HepG2 (cell line): Measurements from ENCODE around the gene ACAN. TPM values are rescaled to one million over a fixed set of nuclear protein-coding genes. Genes with fewer than 3 reads are reported as not detected.

ENCODE experiments used
- ATAC-seq: fragments of 200-7000 bp; cut with Tn5 transposase; 3 replicates; pipeline ENCODE4 v1.9.1; 2020; ENCODE audit warnings: mild to moderate bottlenecking, moderate library complexity
- BruUV-seq: library from RNA; stranded (reverse); fragments of 400-500 nt; replicated peaks from 2 replicates; lab custom pipeline; 2021; lab: Mats Ljungman, UMichigan
- CTCF ChIA-PET: fragments of 300-600 bp; formaldehyde crosslinking; extraction: SDS; loops from one replicate; lab custom pipeline; 2021; ENCODE audit warnings: low total read pairs, inconsistent platforms, low intra/inter-chr PET ratio; lab: Yijun Ruan, JAX
- POLR2A ChIA-PET: fragments of 350-600 bp; sonication (Branson Sonifier 250); formaldehyde crosslinking; loops from one replicate; lab custom pipeline; 2020; ENCODE audit warnings: antibody characterized with exemption, inconsistent platforms; lab: Yijun Ruan, JAX
- DNase-seq: peaks from one replicate; pipeline ENCODE4 v3.0.0-alpha.2; 2015; ENCODE audit warnings: low spot score
- FAIRE-seq: peaks from 3 replicates; lab custom pipeline; 2011; peaks lifted over from hg19 to GRCh38; lab: Jason Lieb, UNC
- H2AFZ ChIP-seq: one replicate; pipeline ENCODE4 v1.6.1; 2011; ENCODE audit warnings: low read length, inconsistent platforms
- H3K27ac ChIP-seq: fragments of 300-600 bp; 3 replicates; pipeline ENCODE4 v1.8.0; 2011; ENCODE audit warnings: mixed run types, mild to moderate bottlenecking, mixed read lengths, low read length, inconsistent platforms; ENCODE audit not compliant: insufficient read depth; ENCODE audit errors: extremely low read length
- H3K27me3 ChIP-seq, 2 experiments: fragments of 200-600 bp in 1 of 2; 2 replicates in 1 of 2; 3 replicates in 1 of 2; pipeline versions ENCODE4 v1.6.0 to v1.8.0; 2011; ENCODE audit warnings: low read length in 2 of 2, mild to moderate bottlenecking in 2 of 2, moderate library complexity in 2 of 2, inconsistent platforms in 1 of 2; ENCODE audit not compliant: insufficient read depth in 2 of 2, control insufficient read depth in 1 of 2
- H3K36me3 ChIP-seq, 2 experiments: fragments of 200-600 bp in 1 of 2; replicated peaks in 1 of 2; 2 replicates in 1 of 2; 3 replicates in 1 of 2; pipeline versions ENCODE4 v1.5.1 to v1.8.0; 2011; ENCODE audit warnings: low read length in 2 of 2, inconsistent platforms in 1 of 2; ENCODE audit not compliant: insufficient read depth in 2 of 2, control insufficient read depth in 1 of 2
- H3K4me1 ChIP-seq: 2 replicates; pipeline ENCODE4 v1.5.1; 2012; ENCODE audit warnings: low read length, inconsistent platforms; ENCODE audit not compliant: insufficient read depth
- H3K4me2 ChIP-seq: 2 replicates; pipeline ENCODE4 v1.6.0; 2011; ENCODE audit warnings: low read depth, low read length, inconsistent platforms
- H3K4me3 ChIP-seq, 3 experiments: fragments of 200-600 bp in 1 of 3; sonication (generic), shearing (Covaris generic) in 1 of 3; replicated peaks in 1 of 3; 2 replicates each; pipeline ENCODE4 v1.5.1; 2011 to 2016; ENCODE audit warnings: low read length in 3 of 3, inconsistent platforms in 2 of 3, low read depth in 2 of 3, mild to moderate bottlenecking in 2 of 3, control low read depth in 1 of 3, mixed read lengths in 1 of 3; ENCODE audit not compliant: insufficient read depth in 1 of 3
- H3K79me2 ChIP-seq: one replicate; pipeline ENCODE4 v1.6.1; 2011; ENCODE audit warnings: low read length, inconsistent platforms; ENCODE audit not compliant: insufficient read depth
- H3K9ac ChIP-seq: 2 replicates; pipeline ENCODE4 v1.6.0; 2011; ENCODE audit warnings: mild to moderate bottlenecking, low read depth, low read length, inconsistent platforms; ENCODE audit not compliant: insufficient read depth
- H3K9me3 ChIP-seq: 2 replicates; pipeline ENCODE4 v1.5.1; 2012; ENCODE audit warnings: mild to moderate bottlenecking, low read length
- H4K20me1 ChIP-seq: 2 replicates; pipeline ENCODE4 v1.6.0; 2011; ENCODE audit warnings: inconsistent platforms, mild to moderate bottlenecking, low read length, moderate library complexity; ENCODE audit not compliant: insufficient read depth
- ATRX ChIP-seq: sonication (generic); formaldehyde crosslinking; IDR thresholded peaks from 2 replicates; pipeline ENCODE4 v1.4.0; 2020; ENCODE audit warnings: missing genetic modification reagents, borderline replicate concordance
- CBX2 ChIP-seq, 2 experiments: fragments of 200-600 bp in 1 of 2; sonication (generic); formaldehyde crosslinking in 1 of 2; IDR thresholded peaks; 2 replicates each; pipeline versions ENCODE4 v1.7.0 to v1.8.1; 2018 to 2022; ENCODE audit warnings: low read depth in 2 of 2, low read length in 1 of 2, mild to moderate bottlenecking in 1 of 2, missing genetic modification reagents in 1 of 2
- DPF2 ChIP-seq: sonication (generic); formaldehyde crosslinking; IDR thresholded peaks from 2 replicates; pipeline ENCODE4 v1.4.0; 2020; ENCODE audit warnings: mild to moderate bottlenecking, low read depth, missing genetic modification reagents, borderline replicate concordance
- EHMT2 ChIP-seq: fragments of 200-600 bp; sonication (generic); IDR thresholded peaks from 2 replicates; pipeline ENCODE4 v1.7.0; 2017; ENCODE audit warnings: antibody characterized with exemption, low read depth, low read length, borderline replicate concordance
- GABPB1 ChIP-seq: IDR thresholded peaks from 2 replicates; pipeline ENCODE4 v1.6.1; 2016; ENCODE audit warnings: mild to moderate bottlenecking, missing genetic modification reagents, moderate library complexity, missing compliant biosample characterization
- JDP2 ChIP-seq: sonication (generic); formaldehyde crosslinking; IDR thresholded peaks from 2 replicates; pipeline ENCODE4 v1.8.1; 2022; ENCODE audit warnings: missing genetic modification reagents, borderline replicate concordance
- POLR2AphosphoS2 ChIP-seq: IDR thresholded peaks from 2 replicates; pipeline ENCODE4 v1.6.1; 2011; ENCODE audit warnings: low read depth, low read length, improper control_type of control experiment
- RFX5 ChIP-seq: IDR thresholded peaks from 2 replicates; pipeline ENCODE4 v1.6.1; 2011; ENCODE audit warnings: low read depth, low read length, improper control_type of control experiment
- SETDB1 ChIP-seq: sonication (generic); formaldehyde crosslinking; IDR thresholded peaks from 2 replicates; pipeline ENCODE4 v1.5.1; 2020; ENCODE audit warnings: missing genetic modification reagents, mild to moderate bottlenecking, borderline replicate concordance
- ZNF251 ChIP-seq: sonication (generic); formaldehyde crosslinking; IDR thresholded peaks from 2 replicates; pipeline ENCODE4 v1.9.0; 2021; ENCODE audit warnings: mild to moderate bottlenecking, missing genetic modification reagents
- ZNF282 ChIP-seq: fragments of 450-650 bp; IDR thresholded peaks from 2 replicates; pipeline ENCODE4 v1.6.1; 2018; ENCODE audit not compliant: partially characterized antibody
- ZNF674 ChIP-seq: sonication (generic); formaldehyde crosslinking; IDR thresholded peaks from 2 replicates; pipeline ENCODE4 v1.5.0; 2020; ENCODE audit warnings: low read depth, mild to moderate bottlenecking, missing genetic modification reagents
- WGBS: methylation state at CpG from one replicate; pipeline ENCODE4 v1.1.6; 2017; ENCODE audit warnings: low lambda C conversion rate; 5-methylcytosine and 5-hydroxymethylcytosine counted together
- in situ Hi-C: cut with HindIII; loops from 2 replicates; pipeline ENCODE4 v1.10.0; 2017; ENCODE audit warnings: low pct_unique_long_range_greater_than_20kb; ENCODE audit not compliant: extremely low pct_ligation_motif_present
- intact Hi-C: fragments of 100-400 bp; cut with micrococcal nuclease; formaldehyde crosslinking; loops from one replicate; pipeline ENCODE4 v1.10.0; 2022; ENCODE audit not compliant: unreplicated experiment
- polyA plus RNA-seq, 8 experiments: library from polyadenylated mRNA; depleted of rRNA in 3 of 8; stranded (reverse) in 7 of 8; unstranded in 1 of 8; fragments of >200 nt; fragmentation: Illumina TruSeq in 4 of 8; extraction: Trizol in 4 of 8; gene quantifications; 2 replicates each; pipeline versions ENCODE4 v1.2.1 to v1.2.3, GENCODE V29; 2011 to 2016; ENCODE audit warnings: low read depth in 4 of 8, missing spikeins in 1 of 8, mixed read lengths in 1 of 8; ENCODE audit not compliant: insufficient read depth in 1 of 8
- total RNA-seq, 5 experiments: library from RNA; depleted of rRNA; stranded (reverse); fragments of >200 nt; fragmentation: Illumina TruSeq; extraction: Trizol; gene quantifications; 2 replicates each; pipeline ENCODE4 v1.2.3, GENCODE V29; 2016; ENCODE audit warnings: low read depth in 1 of 5
- TF ChIP-seq, protein P1 (sequence below): IDR thresholded peaks from 2 replicates; pipeline ENCODE4 v1.6.1; 2012; ENCODE audit warnings: low read length, improper control_type of control experiment
- TF ChIP-seq, protein P2 (sequence below): IDR thresholded peaks from 2 replicates; pipeline ENCODE4 v1.6.1; 2018; ENCODE audit warnings: missing genetic modification reagents

ACAN gene
- total and polyA plus RNA-seq, 2 of the 13 experiments (the other 11 are each of a cell fraction or from before 2014, with no cell fraction given): not detected

DNA sequence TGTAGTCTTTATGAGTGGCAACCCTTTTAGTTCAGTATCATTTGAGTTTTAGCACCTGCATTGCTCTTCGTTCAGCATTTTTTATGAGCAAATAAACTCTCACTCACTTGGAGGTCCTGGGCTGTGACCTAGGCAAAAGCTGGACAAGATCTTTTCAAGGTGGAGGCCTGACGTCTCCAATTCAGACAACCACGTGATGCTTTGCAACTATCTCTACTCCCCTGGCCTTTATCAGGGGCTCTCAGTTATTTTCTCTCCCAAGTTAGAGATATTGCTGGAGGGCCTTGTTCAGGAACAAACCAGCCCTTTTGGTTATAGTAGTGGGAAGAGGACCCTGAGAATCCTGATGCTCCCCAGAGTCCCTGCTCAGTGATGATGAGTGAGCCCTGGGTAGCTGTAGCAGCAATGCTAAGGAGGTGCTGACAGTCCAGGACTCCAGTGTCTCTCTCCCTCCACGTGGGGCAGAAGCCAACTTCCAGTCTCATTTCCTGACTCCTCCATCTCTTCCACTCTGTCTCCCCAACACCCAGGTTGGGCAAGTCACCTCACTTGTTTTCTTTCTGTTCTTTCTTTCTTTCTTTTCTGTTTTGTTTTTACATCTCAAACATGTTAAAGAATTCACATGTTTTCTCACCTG, 61.7 kb downstream of the ACAN start:
- WGBS: 0% methylated on average over 4 of the region's 4 CpGs
- TF ChIP-seq, protein P1, sequence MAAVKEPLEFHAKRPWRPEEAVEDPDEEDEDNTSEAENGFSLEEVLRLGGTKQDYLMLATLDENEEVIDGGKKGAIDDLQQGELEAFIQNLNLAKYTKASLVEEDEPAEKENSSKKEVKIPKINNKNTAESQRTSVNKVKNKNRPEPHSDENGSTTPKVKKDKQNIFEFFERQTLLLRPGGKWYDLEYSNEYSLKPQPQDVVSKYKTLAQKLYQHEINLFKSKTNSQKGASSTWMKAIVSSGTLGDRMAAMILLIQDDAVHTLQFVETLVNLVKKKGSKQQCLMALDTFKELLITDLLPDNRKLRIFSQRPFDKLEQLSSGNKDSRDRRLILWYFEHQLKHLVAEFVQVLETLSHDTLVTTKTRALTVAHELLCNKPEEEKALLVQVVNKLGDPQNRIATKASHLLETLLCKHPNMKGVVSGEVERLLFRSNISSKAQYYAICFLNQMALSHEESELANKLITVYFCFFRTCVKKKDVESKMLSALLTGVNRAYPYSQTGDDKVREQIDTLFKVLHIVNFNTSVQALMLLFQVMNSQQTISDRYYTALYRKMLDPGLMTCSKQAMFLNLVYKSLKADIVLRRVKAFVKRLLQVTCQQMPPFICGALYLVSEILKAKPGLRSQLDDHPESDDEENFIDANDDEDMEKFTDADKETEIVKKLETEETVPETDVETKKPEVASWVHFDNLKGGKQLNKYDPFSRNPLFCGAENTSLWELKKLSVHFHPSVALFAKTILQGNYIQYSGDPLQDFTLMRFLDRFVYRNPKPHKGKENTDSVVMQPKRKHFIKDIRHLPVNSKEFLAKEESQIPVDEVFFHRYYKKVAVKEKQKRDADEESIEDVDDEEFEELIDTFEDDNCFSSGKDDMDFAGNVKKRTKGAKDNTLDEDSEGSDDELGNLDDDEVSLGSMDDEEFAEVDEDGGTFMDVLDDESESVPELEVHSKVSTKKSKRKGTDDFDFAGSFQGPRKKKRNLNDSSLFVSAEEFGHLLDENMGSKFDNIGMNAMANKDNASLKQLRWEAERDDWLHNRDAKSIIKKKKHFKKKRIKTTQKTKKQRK: no peak
- TF ChIP-seq ZNF674 (no peak), SETDB1 (CRISPR knock-in tag) (no peak), ZNF251 (no peak), RFX5 (no peak), CBX2 (IDR thresholded peaks at IDR 0.05; ENCODE audit: low read depth, low read length) (no peak), CBX2 (CRISPR knock-in tag; IDR thresholded peaks at IDR 0.05; ENCODE audit: low read depth) (no peak), POLR2AphosphoS2 (no peak), GABPB1 (CRISPR knock-in tag) (no peak), JDP2 (CRISPR knock-in tag) (no peak), DPF2 (CRISPR knock-in tag) (no peak), ATRX (CRISPR knock-in tag) (no peak), EHMT2 (no peak), ZNF282 (no peak)
- TF ChIP-seq, protein P2, sequence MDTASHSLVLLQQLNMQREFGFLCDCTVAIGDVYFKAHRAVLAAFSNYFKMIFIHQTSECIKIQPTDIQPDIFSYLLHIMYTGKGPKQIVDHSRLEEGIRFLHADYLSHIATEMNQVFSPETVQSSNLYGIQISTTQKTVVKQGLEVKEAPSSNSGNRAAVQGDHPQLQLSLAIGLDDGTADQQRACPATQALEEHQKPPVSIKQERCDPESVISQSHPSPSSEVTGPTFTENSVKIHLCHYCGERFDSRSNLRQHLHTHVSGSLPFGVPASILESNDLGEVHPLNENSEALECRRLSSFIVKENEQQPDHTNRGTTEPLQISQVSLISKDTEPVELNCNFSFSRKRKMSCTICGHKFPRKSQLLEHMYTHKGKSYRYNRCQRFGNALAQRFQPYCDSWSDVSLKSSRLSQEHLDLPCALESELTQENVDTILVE (CRISPR knock-in tag): no peak
- TF ChIP-seq, all 625 proteins: peak for 0
- H3K79me2 ChIP-seq: no peaks in the 10 kb centered on the region
- in situ Hi-C loops (no loop called here), intact Hi-C loops (no loop called here)
- no peak overlapping the region for H2AFZ ChIP-seq
- no peak overlapping the region for H3K9ac ChIP-seq
- no TSS peak for BruUV-seq
- H4K20me1 ChIP-seq: no peaks in the 10 kb centered on the region
- ChIA-PET POLR2A (no interaction called here), CTCF (no interaction called here)
- H3K4me1 ChIP-seq: no peaks in the 10 kb centered on the region
- no peak for FAIRE-seq
- H3K27me3 ChIP-seq: peaks cover 8 to 33% of the 10 kb centered on the region in 2 experiments; a peak in 4 of 5 replicates
- DNase-seq: no peak
- H3K4me2 ChIP-seq: no peak overlapping the region
- H3K9me3 ChIP-seq: no peaks in the 10 kb centered on the region
- ATAC-seq: no peak
- no peak overlapping the region for H3K27ac ChIP-seq
- no peak overlapping the region for H3K4me3 ChIP-seq
- no peaks in the 10 kb centered on the region for H3K36me3 ChIP-seq
